ENCODE measurements around the gene RSPH1.

- no peak for TF ChIP-seq POLR2A (IDR thresholded peaks at IDR 0.05)
- TF ChIP-seq CTCF (IDR thresholded peaks at IDR 0.05): no peak
These were observed 28.5 kb upstream of the RSPH1 start for GRCh38 chr21:42524341-42525028.

Measured in transverse colon (tissue), 3 donors.